GM12872 (cell line): Measurements from ENCODE around the gene MAP3K7.

ENCODE experiments used
- CTCF ChIP-seq: IDR thresholded peaks from 3 replicates; pipeline ENCODE4 v1.5.1; 2011; ENCODE audit warnings: low read depth, mild to moderate bottlenecking, low read length, moderate library complexity; ENCODE audit not compliant: insufficient read depth

MAP3K7 gene

GRCh38 chr6:90586836-90587638, at the start of gene MAP3K7:
MAP3K7 (minus strand) TSS chr6:90587072; CDS start chr6:90586883, 189 bp downstream.
- no peak for TF ChIP-seq CTCF

- no peak for TF ChIP-seq CTCF
These were observed 44.2 kb upstream of the MAP3K7 start for GRCh38 chr6:90631046-90631445.

GRCh38 chr6:90621581-90621980, 34.7 kb upstream of the MAP3K7 start:
- no peak for TF ChIP-seq CTCF

GRCh38 chr6:90619221-90619620, 32.3 kb upstream of the MAP3K7 start:
- no peak for TF ChIP-seq CTCF

- TF ChIP-seq CTCF = no peak
These were observed 25.4 kb upstream of the MAP3K7 start for GRCh38 chr6:90612313-90612680.

GRCh38 chr6:90611543-90612312, 24.9 kb upstream of the MAP3K7 start:
- no peak for TF ChIP-seq CTCF

- TF ChIP-seq CTCF = 0 out of 3 replicates have a peak, but pooled peaks have one; percentile 3
These were observed 24.1 kb upstream of the MAP3K7 start for GRCh38 chr6:90610751-90611542.
